CD4-positive, alpha-beta T cell (primary cell): ENCODE results near the gene C10orf120. TPM values are rescaled to one million over a fixed set of nuclear protein-coding genes. Genes with fewer than 3 reads are reported as not detected.

ENCODE experiments used
- ATAC-seq: fragments of 200-7000 bp; cut with Tn5 transposase; one replicate; pipeline ENCODE4 v1.10.0; 2022; ENCODE audit warnings: mild to moderate bottlenecking; ENCODE audit not compliant: poor library complexity
- CTCF ChIA-PET: fragments of 350-600 bp; sonication (Branson Sonifier 250); formaldehyde crosslinking; loops from one replicate; lab custom pipeline; 2021; ENCODE audit warnings: antibody characterized with exemption, inconsistent platforms; lab: Charles Lee
- POLR2A ChIA-PET: fragments of 350-600 bp; sonication (Branson Sonifier 250); formaldehyde crosslinking; loops from one replicate; lab custom pipeline; 2021; ENCODE audit warnings: antibody characterized with exemption, inconsistent platforms; lab: Charles Lee
- DNase-seq, 14 experiments: peaks; one replicate each; pipeline ENCODE4 v3.0.0-alpha.2; 2013 to 2020; ENCODE audit warnings: mixed read lengths in 2 of 14
- H3K27ac ChIP-seq, 2 donors: one replicate each; pipeline versions ENCODE4 v1.5.1 to v1.7.0; 2013; ENCODE audit warnings: low read length in 2 of 2, low read depth in 1 of 2, mild to moderate bottlenecking in 1 of 2
- H3K27me3 ChIP-seq, 2 experiments: 1 replicate in 1 of 2; 2 replicates in 1 of 2; pipeline versions ENCODE4 v1.6.1 to v1.7.0; 2013; ENCODE audit warnings: low read length in 2 of 2, control low read depth in 1 of 2, mild to moderate bottlenecking in 1 of 2, moderate library complexity in 1 of 2; ENCODE audit not compliant: insufficient read depth in 2 of 2, control insufficient read depth in 1 of 2
- H3K36me3 ChIP-seq: one replicate; pipeline ENCODE4 v1.6.1; 2013; ENCODE audit warnings: low read length, control low read depth; ENCODE audit not compliant: insufficient read depth
- H3K4me1 ChIP-seq: one replicate; pipeline ENCODE4 v1.6.1; 2013; ENCODE audit warnings: low read length, control low read depth; ENCODE audit not compliant: insufficient read depth
- H3K4me3 ChIP-seq: one replicate; pipeline ENCODE4 v1.5.1; 2013; ENCODE audit warnings: mild to moderate bottlenecking, low read length, moderate library complexity
- H3K9me3 ChIP-seq, 2 experiments: 1 replicate in 1 of 2; 2 replicates in 1 of 2; pipeline versions ENCODE4 v1.6.1 to v1.7.0; 2013; ENCODE audit warnings: low read length in 2 of 2, mild to moderate bottlenecking in 2 of 2, control low read depth in 1 of 2, moderate library complexity in 1 of 2; ENCODE audit not compliant: control insufficient read depth in 1 of 2, insufficient read depth in 1 of 2
- H3K27ac Mint-ChIP-seq: one replicate; pipeline ENCODE4 v1.8.0; 2020; ENCODE audit warnings: mixed read lengths
- H3K27me3 Mint-ChIP-seq: one replicate; pipeline ENCODE4 v1.8.0; 2021; ENCODE audit warnings: mixed read lengths
- H3K36me3 Mint-ChIP-seq: one replicate; pipeline ENCODE4 v1.8.0; 2021; ENCODE audit warnings: low read depth, mixed read lengths
- H3K4me1 Mint-ChIP-seq: one replicate; pipeline ENCODE4 v1.8.0; 2021; ENCODE audit warnings: low read depth, mixed read lengths
- H3K4me3 Mint-ChIP-seq: one replicate; pipeline ENCODE4 v1.8.0; 2020; ENCODE audit warnings: mild to moderate bottlenecking, mixed read lengths
- H3K9me3 Mint-ChIP-seq: one replicate; pipeline ENCODE4 v1.8.0; 2020; ENCODE audit warnings: mixed read lengths
- CTCF ChIP-seq: fragments of 200-600 bp; IDR thresholded peaks from one replicate; pipeline ENCODE4 v1.8.0; 2022; ENCODE audit warnings: antibody characterized with exemption, mild to moderate bottlenecking
- intact Hi-C, 2 experiments: fragments of 100-400 bp; cut with DNase I in 1 of 2; cut with micrococcal nuclease in 1 of 2; formaldehyde crosslinking; loops; one replicate each; pipeline versions ENCODE4 v1.15.1 to v1.9.0; 2023 to 2025; cut with DNase I, micrococcal nuclease
- total RNA-seq, 174 experiments: library from RNA in 2 of 174; stranded (reverse) in 2 of 174; gene quantifications; one replicate each; pipeline ENCODE4 v1.2.3 and lab custom pipeline; 2021 to 2026

C10orf120 gene
- total RNA-seq, 2 experiments from 2014 or later: not detected

GRCh38 chr10:122733931-122734665 lies 34.5 kb upstream of the C10orf120 start:
- Mint-ChIP-seq H3K27ac (no peak overlapping the region), H3K4me1 (no peaks in the 10 kb centered on the region), H3K4me3 (no peak overlapping the region), H3K36me3 (no peaks in the 10 kb centered on the region), H3K9me3 (no peaks in the 10 kb centered on the region), H3K27me3 (peaks cover 33% of the 10 kb centered on the region)
- H3K27ac ChIP-seq: no peak overlapping the region
- H3K27me3 ChIP-seq: peaks cover 0 to under 1% of the 10 kb centered on the region in 2 experiments
- H3K36me3 ChIP-seq: no peaks in the 10 kb centered on the region
- DNase-seq (no peak), ATAC-seq (no peak)
- TF ChIP-seq CTCF: no peak
- CTCF ChIA-PET: no interaction called here
- peaks cover 0 to 4% of the 10 kb centered on the region in 2 experiments for H3K9me3 ChIP-seq
- POLR2A ChIA-PET: no interaction called here
- intact Hi-C loops: no loop called here
- no peaks in the 10 kb centered on the region for H3K4me1 ChIP-seq
- no peak overlapping the region for H3K4me3 ChIP-seq

GRCh38 chr10:122733443-122733842 lies 33.8 kb upstream of the C10orf120 start:
- Histone ChIP-seq H3K4me3 (no peak overlapping the region), H3K27me3 (peaks cover 0 to 5% of the 10 kb centered on the region in 2 experiments), H3K27ac (no peak overlapping the region), H3K36me3 (no peaks in the 10 kb centered on the region), H3K4me1 (no peaks in the 10 kb centered on the region), H3K9me3 (peaks cover 0 to 4% of the 10 kb centered on the region in 2 experiments)
- no peaks in the 10 kb centered on the region for H3K4me1 Mint-ChIP-seq
- POLR2A ChIA-PET: no interaction called here
- intact Hi-C loops: no loop called here
- CTCF ChIA-PET: no interaction called here
- H3K36me3 Mint-ChIP-seq: no peaks in the 10 kb centered on the region
- no peak for TF ChIP-seq CTCF
- no peak overlapping the region for H3K4me3 Mint-ChIP-seq
- no peak for DNase-seq
- ATAC-seq: no peak
- H3K27ac Mint-ChIP-seq: no peak overlapping the region
- H3K9me3 Mint-ChIP-seq: no peaks in the 10 kb centered on the region
- H3K27me3 Mint-ChIP-seq: peaks cover 38% of the 10 kb centered on the region

DNA sequence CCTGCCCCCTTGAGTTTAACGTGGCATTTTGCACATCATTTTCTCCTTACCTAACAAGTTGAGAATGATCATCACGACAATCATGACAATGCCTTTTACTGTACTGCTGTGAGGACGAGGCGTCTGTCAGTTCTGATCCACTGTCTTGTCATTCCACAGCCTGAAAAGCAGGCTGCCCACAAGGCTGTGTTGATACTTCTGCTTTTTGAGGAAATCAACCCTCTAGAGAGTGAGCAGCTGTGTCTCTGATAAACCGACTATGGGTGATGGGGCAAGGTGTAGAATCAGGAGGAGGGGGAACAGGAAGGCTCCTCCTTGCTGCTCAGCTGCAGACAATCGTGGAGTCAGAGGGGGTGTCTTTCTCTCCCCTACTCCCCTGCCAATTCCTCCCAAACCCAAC lies 30.6 kb upstream of the C10orf120 start:
- Histone ChIP-seq H3K27ac (no peak overlapping the region), H3K4me3 (no peak overlapping the region), H3K36me3 (no peaks in the 10 kb centered on the region), H3K9me3 (peaks cover 0 to 4% of the 10 kb centered on the region in 2 experiments), H3K27me3 (peaks cover 0 to 5% of the 10 kb centered on the region in 2 experiments), H3K4me1 (no peaks in the 10 kb centered on the region)
- DNase-seq (no peak), ATAC-seq (no peak)
- TF ChIP-seq CTCF: no peak
- intact Hi-C loops: no loop called here
- Mint-ChIP-seq H3K36me3 (no peaks in the 10 kb centered on the region), H3K27ac (no peak overlapping the region), H3K27me3 (peaks cover 39% of the 10 kb centered on the region), H3K4me1 (no peaks in the 10 kb centered on the region), H3K9me3 (no peaks in the 10 kb centered on the region), H3K4me3 (no peak overlapping the region)
- ChIA-PET POLR2A (no interaction called here), CTCF (no interaction called here)
